Vagina (tissue), 2 donors: ENCODE results near the gene SCD.

Experiments used
- POLR2A ChIP-seq, 2 donors: fragments of 450-650 bp; IDR thresholded peaks; one replicate each; pipeline ENCODE4 v1.6.1; 2017; ENCODE audit warnings: antibody characterized with exemption in 2 of 2, mild to moderate bottlenecking in 2 of 2, moderate library complexity in 2 of 2
- TF ChIP-seq, protein P1 (sequence below), 3 experiments: fragments of 450-650 bp in 2 of 3; fragments of 200-600 bp in 1 of 3; sonication (generic) in 1 of 3; IDR thresholded peaks; one replicate each; pipeline ENCODE4 v1.5.1; 2017 to 2019; ENCODE audit warnings: antibody characterized with exemption in 3 of 3, mild to moderate bottlenecking in 2 of 3, moderate library complexity in 2 of 3

DNA sequence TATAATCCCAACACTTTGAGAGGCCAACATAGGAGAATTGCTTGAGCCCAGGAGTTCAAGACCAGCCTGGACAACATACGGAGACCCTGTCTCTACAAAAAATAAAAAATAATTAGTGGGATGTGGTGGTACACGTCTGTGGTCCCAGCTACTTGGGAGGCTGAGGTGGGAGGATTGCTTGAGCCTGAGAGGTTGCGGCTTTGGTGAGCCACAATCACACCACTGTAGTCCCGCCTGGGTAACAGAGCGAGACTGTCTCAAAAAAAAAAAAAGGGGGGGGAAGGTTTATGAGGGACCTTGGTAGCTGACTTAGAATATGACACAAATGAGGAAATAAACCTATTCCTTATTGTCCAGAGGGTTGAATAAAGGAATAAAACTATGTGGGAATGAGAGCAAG lies 30.8 kb downstream of the SCD start:
- TF ChIP-seq, protein P1, sequence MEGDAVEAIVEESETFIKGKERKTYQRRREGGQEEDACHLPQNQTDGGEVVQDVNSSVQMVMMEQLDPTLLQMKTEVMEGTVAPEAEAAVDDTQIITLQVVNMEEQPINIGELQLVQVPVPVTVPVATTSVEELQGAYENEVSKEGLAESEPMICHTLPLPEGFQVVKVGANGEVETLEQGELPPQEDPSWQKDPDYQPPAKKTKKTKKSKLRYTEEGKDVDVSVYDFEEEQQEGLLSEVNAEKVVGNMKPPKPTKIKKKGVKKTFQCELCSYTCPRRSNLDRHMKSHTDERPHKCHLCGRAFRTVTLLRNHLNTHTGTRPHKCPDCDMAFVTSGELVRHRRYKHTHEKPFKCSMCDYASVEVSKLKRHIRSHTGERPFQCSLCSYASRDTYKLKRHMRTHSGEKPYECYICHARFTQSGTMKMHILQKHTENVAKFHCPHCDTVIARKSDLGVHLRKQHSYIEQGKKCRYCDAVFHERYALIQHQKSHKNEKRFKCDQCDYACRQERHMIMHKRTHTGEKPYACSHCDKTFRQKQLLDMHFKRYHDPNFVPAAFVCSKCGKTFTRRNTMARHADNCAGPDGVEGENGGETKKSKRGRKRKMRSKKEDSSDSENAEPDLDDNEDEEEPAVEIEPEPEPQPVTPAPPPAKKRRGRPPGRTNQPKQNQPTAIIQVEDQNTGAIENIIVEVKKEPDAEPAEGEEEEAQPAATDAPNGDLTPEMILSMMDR (IDR thresholded peaks at IDR 0.05), result no peak
- TF ChIP-seq POLR2A (IDR thresholded peaks at IDR 0.05), result no peak
